ENCODE measurements around the gene TK2. TPM values are rescaled to one million over a fixed set of nuclear protein-coding genes. Genes with fewer than 3 reads are reported as not detected.

The TK2 gene
- total RNA-seq, 2 experiments from 2014 or later, result 3.6 to 5.1 TPM

DNA sequence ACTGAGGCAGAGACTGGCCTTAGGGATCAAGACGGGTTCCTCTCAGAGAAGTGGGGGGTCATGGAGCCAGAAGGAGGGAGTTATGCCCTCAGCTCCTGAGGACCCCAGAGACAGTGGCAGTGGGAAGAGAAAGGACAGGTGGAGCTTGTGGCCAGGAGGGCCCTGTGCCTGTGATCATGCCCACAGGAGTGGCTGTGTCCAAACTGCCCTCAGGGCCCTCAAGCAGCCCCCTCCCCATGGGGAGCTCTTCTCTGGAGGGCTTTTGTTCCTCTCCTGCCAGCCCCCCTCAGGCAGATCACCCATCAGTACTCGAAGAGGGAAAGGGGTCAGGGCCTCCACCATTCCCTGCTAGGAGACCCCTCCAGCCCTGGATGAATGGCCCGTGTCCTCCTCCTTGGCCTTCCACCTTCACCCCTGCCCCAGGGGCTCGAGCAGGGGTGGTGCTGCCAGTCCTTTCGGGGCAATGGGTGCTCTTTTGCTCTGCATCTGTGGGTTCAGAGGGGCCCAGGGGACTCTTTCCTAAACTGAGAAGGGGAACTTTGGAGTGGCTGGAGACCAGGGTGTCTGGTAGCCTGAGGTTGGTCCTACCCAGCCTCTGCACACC is 70.2 kb downstream of the TK2 start:
- no peak overlapping the region for H3K4me3 Mint-ChIP-seq
- POLR2A ChIA-PET, result interaction anchor here (1.1 to 2.4 kb wide), 3 partner anchors 71 to 110 kb away, joined by 4 to 7 read pairs (median 6); partner anchors contain the start of gene CKLF
- H3K27ac Mint-ChIP-seq, result no peak overlapping the region
- Histone ChIP-seq H3K9me3 (ENCODE audit: control insufficient read depth in 1 of 2, insufficient read depth in 1 of 2, low read length in 2 of 2) (no peaks in the 10 kb centered on the region), H3K27ac (ENCODE audit: low read depth in 1 of 2, low read length in 2 of 2) (no peak overlapping the region), H3K4me3 (ENCODE audit: low read length) (no peak overlapping the region), H3K4me1 (ENCODE audit: insufficient read depth, low read length) (peaks cover 45% of the 10 kb centered on the region), H3K36me3 (ENCODE audit: insufficient read depth, low read length) (no peaks in the 10 kb centered on the region), H3K27me3 (ENCODE audit: control insufficient read depth in 1 of 2, insufficient read depth in 2 of 2, low read length in 2 of 2) (no peaks in the 10 kb centered on the region)
- peak in 1 of 14 experiments; percentile 27 for DNase-seq
- H3K9me3 Mint-ChIP-seq, result no peaks in the 10 kb centered on the region
- H3K27me3 Mint-ChIP-seq, result no peaks in the 10 kb centered on the region
- intact Hi-C loops (cut with DNase I, micrococcal nuclease), result no loop called here
- CTCF ChIA-PET, result interaction anchor here (0.7 to 1.1 kb wide), 2 partner anchors 12 to 73 kb away, joined by 3 read pairs; no protein-coding TSS in a partner anchor
- H3K36me3 Mint-ChIP-seq (ENCODE audit: low read depth), result no peaks in the 10 kb centered on the region
- H3K4me1 Mint-ChIP-seq (ENCODE audit: low read depth), result peaks cover 37% of the 10 kb centered on the region
- TF ChIP-seq CTCF (IDR thresholded peaks at IDR 0.05), result no peak
- ATAC-seq (ENCODE audit: poor library complexity), result no peak

DNA sequence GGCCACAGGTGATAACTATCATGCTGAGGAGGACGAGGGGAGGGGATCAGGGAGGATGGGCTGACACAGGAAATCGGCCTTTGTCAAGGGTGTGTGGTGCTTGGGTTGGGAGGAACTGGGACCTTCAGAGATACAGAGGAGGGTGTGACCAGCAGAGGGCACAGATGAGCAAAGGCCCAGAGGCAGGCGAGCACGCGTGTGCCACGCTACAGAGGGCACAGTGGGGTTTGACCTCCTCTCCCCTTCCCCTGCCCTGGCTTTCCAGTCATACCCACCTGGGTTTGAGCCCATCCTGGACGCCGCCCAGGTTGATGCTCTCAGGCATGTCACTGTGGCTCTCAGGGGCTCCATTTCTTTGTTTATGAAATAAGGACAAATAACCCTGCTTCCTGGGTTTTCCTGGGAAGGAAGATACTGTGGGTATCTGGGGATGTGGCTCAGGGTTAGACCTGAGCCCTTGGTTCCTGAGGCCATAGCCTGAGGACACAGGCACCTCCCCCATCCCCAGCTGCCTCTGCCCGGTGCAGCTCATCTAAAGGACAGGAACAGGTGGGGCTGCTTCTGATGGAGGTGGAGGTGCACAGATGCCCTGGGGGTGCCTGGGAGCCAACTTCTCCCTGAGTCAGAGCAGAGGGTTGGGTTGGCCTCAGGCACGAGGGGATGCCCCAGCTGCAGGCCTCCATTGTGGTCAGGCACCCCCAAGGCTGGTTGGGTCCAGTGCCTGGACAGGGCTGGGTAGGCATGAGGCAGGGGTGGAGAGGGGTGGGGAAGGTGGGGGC is 71.0 kb downstream of the TK2 start:
- ChIA-PET CTCF (interaction anchor here (0.7 to 4.8 kb wide), 4 partner anchors 13 to 110 kb away, joined by 3 to 21 read pairs (median 4); no protein-coding TSS in a partner anchor), POLR2A (interaction anchor here (1.1 to 2.4 kb wide), 3 partner anchors 70 to 111 kb away, joined by 4 to 7 read pairs (median 6); partner anchors contain the start of gene CKLF)
- peak; percentile 73 for TF ChIP-seq CTCF (IDR thresholded peaks at IDR 0.05)
- Mint-ChIP-seq H3K27ac (no peak overlapping the region), H3K9me3 (no peaks in the 10 kb centered on the region), H3K27me3 (no peaks in the 10 kb centered on the region), H3K4me1 (ENCODE audit: low read depth) (peaks cover 40% of the 10 kb centered on the region), H3K4me3 (no peak overlapping the region), H3K36me3 (ENCODE audit: low read depth) (no peaks in the 10 kb centered on the region)
- Histone ChIP-seq H3K27ac (ENCODE audit: low read depth in 1 of 2, low read length in 2 of 2) (no peak overlapping the region), H3K27me3 (ENCODE audit: control insufficient read depth in 1 of 2, insufficient read depth in 2 of 2, low read length in 2 of 2) (no peaks in the 10 kb centered on the region), H3K4me3 (ENCODE audit: low read length) (no peak overlapping the region), H3K36me3 (ENCODE audit: insufficient read depth, low read length) (no peaks in the 10 kb centered on the region), H3K4me1 (ENCODE audit: insufficient read depth, low read length) (peaks cover 46% of the 10 kb centered on the region), H3K9me3 (ENCODE audit: control insufficient read depth in 1 of 2, insufficient read depth in 1 of 2, low read length in 2 of 2) (no peaks in the 10 kb centered on the region)
- peak; percentile 79 for ATAC-seq (ENCODE audit: poor library complexity)
- intact Hi-C loops (cut with DNase I, micrococcal nuclease), result loop anchor here (1.0 kb wide), 1 partner anchor 110 kb away; no protein-coding TSS in a partner anchor
- DNase-seq, result peak; percentile 65 to 90 (median 78)

DNA sequence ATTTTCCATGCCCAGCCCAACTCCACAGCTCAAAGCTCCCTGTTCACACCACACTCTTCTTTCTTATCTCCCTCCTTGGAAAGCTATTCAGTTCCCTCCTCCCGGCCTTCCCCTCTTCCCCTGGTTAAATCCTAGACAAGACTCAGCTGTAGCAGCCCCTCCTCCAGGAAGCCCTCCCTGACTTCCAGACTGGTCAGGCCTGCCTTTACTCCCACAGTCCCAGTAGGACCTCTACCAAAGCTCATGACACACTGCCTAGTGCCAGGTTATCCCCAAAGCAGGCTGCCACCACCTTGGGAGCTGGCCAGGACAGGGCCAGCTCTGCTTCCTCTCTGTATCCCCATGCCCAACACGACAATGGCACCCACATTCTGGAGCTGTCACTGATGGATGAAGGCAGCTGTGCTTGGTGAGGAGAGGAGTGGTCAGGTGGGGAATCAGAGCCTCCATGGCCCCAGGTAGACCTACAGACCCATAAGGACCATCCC is 72.8 kb downstream of the TK2 start:
- no peak for ATAC-seq (ENCODE audit: poor library complexity)
- Histone ChIP-seq H3K4me1 (ENCODE audit: insufficient read depth, low read length) (peaks cover 48% of the 10 kb centered on the region), H3K9me3 (ENCODE audit: control insufficient read depth in 1 of 2, insufficient read depth in 1 of 2, low read length in 2 of 2) (no peaks in the 10 kb centered on the region), H3K27ac (ENCODE audit: low read depth in 1 of 2, low read length in 2 of 2) (no peak overlapping the region), H3K4me3 (ENCODE audit: low read length) (no peak overlapping the region), H3K27me3 (ENCODE audit: control insufficient read depth in 1 of 2, insufficient read depth in 2 of 2, low read length in 2 of 2) (no peaks in the 10 kb centered on the region), H3K36me3 (ENCODE audit: insufficient read depth, low read length) (no peaks in the 10 kb centered on the region)
- Mint-ChIP-seq H3K27me3 (no peaks in the 10 kb centered on the region), H3K9me3 (no peaks in the 10 kb centered on the region), H3K27ac (no peak overlapping the region), H3K4me3 (no peak overlapping the region), H3K4me1 (ENCODE audit: low read depth) (peaks cover 38% of the 10 kb centered on the region), H3K36me3 (ENCODE audit: low read depth) (no peaks in the 10 kb centered on the region)
- intact Hi-C loops (cut with DNase I, micrococcal nuclease), result no loop called here
- CTCF ChIA-PET, result interaction anchor here (2.1 to 4.8 kb wide), 3 partner anchors 39 to 112 kb away, joined by 5 to 21 read pairs (median 18); no protein-coding TSS in a partner anchor
- POLR2A ChIA-PET, result interaction anchor here (0.7 to 1.6 kb wide), 4 partner anchors 69 to 174 kb away, joined by 4 to 5 read pairs (median 4); partner anchors contain the start of gene CKLF
- no peak for TF ChIP-seq CTCF (IDR thresholded peaks at IDR 0.05)
- no peak for DNase-seq

Data from CD4-positive, alpha-beta T cell (primary cell).